A673 (cell line): ENCODE measurements around the gene MRPS2. TPM values are rescaled to one million over a fixed set of nuclear protein-coding genes. Genes with fewer than 3 reads are reported as not detected.
"Not testable (repeated sequence)": the region's sequence is repeated elsewhere in the genome, so short reads cannot be mapped to it uniquely, and the experiment has no call there.

ENCODE experiments used
- BruUV-seq: library from RNA; stranded (reverse); fragments of 400-500 nt; replicated peaks from 2 replicates; lab custom pipeline; 2021; lab: Mats Ljungman, UMichigan
- CTCF ChIA-PET: fragments of 300-600 bp; sonication (Branson Sonifier 250); formaldehyde crosslinking; loops from one replicate; lab custom pipeline; 2022; ENCODE audit warnings: antibody characterized with exemption; lab: Charles Lee
- POLR2A ChIA-PET: fragments of 300-600 bp; sonication (Branson Sonifier 250); formaldehyde crosslinking; loops from one replicate; lab custom pipeline; 2022; ENCODE audit warnings: antibody characterized with exemption; ENCODE audit not compliant: low non-redundant PET; lab: Charles Lee
- DNase-seq: peaks from one replicate; pipeline ENCODE4 v3.0.0-alpha.2; 2015; ENCODE audit warnings: low spot score
- H3K27ac ChIP-seq: fragments of 200-600 bp; sonication (generic); 2 replicates; pipeline ENCODE4 v1.5.1; 2016; ENCODE audit warnings: mixed run types, low read depth, mild to moderate bottlenecking, mixed read lengths, antibody characterized with exemption, low read length; ENCODE audit not compliant: poor library complexity, severe bottlenecking
- H3K27me3 ChIP-seq: fragments of 200-600 bp; sonication (generic); replicated peaks from 2 replicates; pipeline ENCODE4 v1.6.1; 2017; ENCODE audit warnings: mixed run types, low read depth, mild to moderate bottlenecking, mixed read lengths, antibody characterized with exemption, low read length; ENCODE audit not compliant: insufficient read depth, poor library complexity
- H3K36me3 ChIP-seq: fragments of 200-600 bp; sonication (generic); 2 replicates; pipeline ENCODE4 v1.6.1; 2016; ENCODE audit warnings: mixed run types, mild to moderate bottlenecking, mixed read lengths, antibody characterized with exemption, low read length; ENCODE audit not compliant: insufficient read depth, poor library complexity, severe bottlenecking
- H3K4me1 ChIP-seq: fragments of 200-600 bp; sonication (generic); 2 replicates; pipeline ENCODE4 v1.6.1; 2017; ENCODE audit warnings: mixed run types, mild to moderate bottlenecking, mixed read lengths, antibody characterized with exemption, low read length; ENCODE audit not compliant: insufficient read depth, poor library complexity, severe bottlenecking
- H3K4me3 ChIP-seq: fragments of 200-600 bp; sonication (generic); 2 replicates; pipeline ENCODE4 v1.5.1; 2016; ENCODE audit warnings: low read depth, mixed run types, mild to moderate bottlenecking, mixed read lengths, low read length; ENCODE audit not compliant: poor library complexity, severe bottlenecking
- H3K9me3 ChIP-seq: fragments of 200-600 bp; sonication (generic); 2 replicates; pipeline ENCODE4 v1.6.1; 2016; ENCODE audit warnings: mixed run types, low read depth, mild to moderate bottlenecking, mixed read lengths, antibody characterized with exemption, low read length; ENCODE audit not compliant: poor library complexity, severe bottlenecking
- CTCF ChIP-seq: fragments of 300-800, 200-600 bp; sonication (generic); conservative IDR thresholded peaks from 2 replicates; pipeline ENCODE4 v1.5.1; 2017; ENCODE audit warnings: low read depth, mild to moderate bottlenecking, antibody characterized with exemption, low read length, moderate library complexity, mixed read lengths
- EZH2 ChIP-seq: fragments of 200-600 bp; sonication (generic); IDR thresholded peaks from 2 replicates; pipeline ENCODE4 v1.6.1; 2017; ENCODE audit warnings: borderline replicate concordance, low read depth, mild to moderate bottlenecking, mixed read lengths, antibody characterized with exemption, low read length; ENCODE audit not compliant: poor library complexity, severe bottlenecking
- intact Hi-C: fragments of 100-400 bp; cut with micrococcal nuclease; formaldehyde crosslinking; loops from one replicate; pipeline ENCODE4 v1.10.0; 2022; ENCODE audit not compliant: unreplicated experiment
- total RNA-seq: library from RNA; stranded (reverse); gene quantifications from 2 replicates; pipeline ENCODE4 v1.2.3, GENCODE V29; 2021

Gene MRPS2
- total RNA-seq, 1 experiment from 2014 or later, result 88.8 TPM

- H3K36me3 ChIP-seq, H3K27ac ChIP-seq, BruUV-seq, H3K9me3 ChIP-seq, H3K4me3 ChIP-seq, CTCF ChIA-PET, DNase-seq, POLR2A ChIA-PET, H3K4me1 ChIP-seq, intact Hi-C loops: not testable (repeated sequence)
- peaks cover 11% of the 10 kb centered on the region for H3K27me3 ChIP-seq
These were observed 46.5 kb downstream of the MRPS2 start for GRCh38 chr9:135546792-135547617.

- BruUV-seq, result no TSS peak
- Histone ChIP-seq H3K27me3 (peaks cover 2% of the 10 kb centered on the region), H3K36me3 (no peaks in the 10 kb centered on the region), H3K9me3 (no peaks in the 10 kb centered on the region), H3K4me3 (no peak overlapping the region), H3K27ac (no peak overlapping the region), H3K4me1 (no peaks in the 10 kb centered on the region)
- intact Hi-C loops, result no loop called here
- POLR2A ChIA-PET, result no interaction called here
- CTCF ChIA-PET, result no interaction called here
- TF ChIP-seq CTCF, result no peak
- TF ChIP-seq EZH2, result no peak
- no peak for DNase-seq
These were observed 47.6 kb downstream of the MRPS2 start for GRCh38 chr9:135547756-135548736.

DNA sequence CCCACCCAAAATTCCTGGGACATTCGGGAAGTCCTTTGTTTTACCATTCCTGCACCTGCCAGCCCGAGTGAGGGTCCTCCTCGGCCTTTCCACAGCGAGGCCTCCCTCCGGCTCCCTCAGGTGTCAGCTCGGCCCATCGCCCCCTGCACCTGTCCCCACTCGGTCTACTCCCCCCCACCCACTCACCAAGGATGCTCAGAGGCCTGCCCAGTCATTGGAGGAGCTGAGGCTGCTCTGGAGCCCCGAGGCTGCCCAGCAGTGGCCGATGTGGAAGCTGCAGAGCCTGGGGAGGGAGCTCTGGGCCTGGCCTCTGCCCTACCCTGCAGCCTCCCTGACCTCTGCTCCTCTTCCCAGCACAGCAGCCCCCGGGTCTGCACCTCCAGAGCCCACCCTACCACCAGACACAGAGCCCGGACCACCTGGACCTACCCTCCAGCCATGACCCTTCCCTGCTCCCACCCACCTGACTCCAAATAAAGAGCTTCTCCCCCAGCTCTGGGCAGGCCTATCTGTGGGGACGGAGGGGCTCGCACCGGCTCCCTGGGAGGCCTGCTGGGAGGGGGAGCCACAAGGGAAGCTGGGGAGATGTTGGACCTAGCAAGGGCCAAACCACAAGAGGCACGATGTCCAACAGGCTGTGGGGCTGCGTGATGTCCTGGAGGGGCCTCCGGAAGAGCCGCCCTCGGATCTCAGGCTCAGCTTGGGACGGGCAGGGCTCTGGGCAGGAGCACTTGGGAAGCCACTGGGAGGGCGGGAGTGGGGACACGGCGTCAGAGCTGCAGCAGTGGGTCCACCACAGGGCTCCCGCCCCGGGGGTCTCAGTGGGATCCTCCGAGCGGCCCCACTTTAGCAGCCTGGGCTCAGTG, 49.2 kb downstream of the MRPS2 start:
- H3K9me3 ChIP-seq, POLR2A ChIA-PET, H3K36me3 ChIP-seq, BruUV-seq, H3K27ac ChIP-seq, H3K27me3 ChIP-seq, DNase-seq, CTCF ChIA-PET, intact Hi-C loops, H3K4me1 ChIP-seq, H3K4me3 ChIP-seq: not testable (repeated sequence)
